Esophagus squamous epithelium (tissue), 4 donors: Measurements from ENCODE around the gene CBX5.

ENCODE experiments used
- POLR2A ChIP-seq, 4 donors: fragments of 450-650 bp; IDR thresholded peaks; one replicate each; pipeline ENCODE4 v1.6.1; 2017; ENCODE audit warnings: antibody characterized with exemption in 4 of 4, mild to moderate bottlenecking in 4 of 4, moderate library complexity in 3 of 4
- TF ChIP-seq, protein P1 (sequence below), 6 experiments: fragments of 450-650 bp in 4 of 6; fragments of 200-600 bp in 2 of 6; sonication (generic) in 2 of 6; IDR thresholded peaks; one replicate each; pipeline ENCODE4 v1.5.1; 2016 to 2019; ENCODE audit warnings: antibody characterized with exemption in 6 of 6, mild to moderate bottlenecking in 4 of 6, moderate library complexity in 4 of 6

DNA sequence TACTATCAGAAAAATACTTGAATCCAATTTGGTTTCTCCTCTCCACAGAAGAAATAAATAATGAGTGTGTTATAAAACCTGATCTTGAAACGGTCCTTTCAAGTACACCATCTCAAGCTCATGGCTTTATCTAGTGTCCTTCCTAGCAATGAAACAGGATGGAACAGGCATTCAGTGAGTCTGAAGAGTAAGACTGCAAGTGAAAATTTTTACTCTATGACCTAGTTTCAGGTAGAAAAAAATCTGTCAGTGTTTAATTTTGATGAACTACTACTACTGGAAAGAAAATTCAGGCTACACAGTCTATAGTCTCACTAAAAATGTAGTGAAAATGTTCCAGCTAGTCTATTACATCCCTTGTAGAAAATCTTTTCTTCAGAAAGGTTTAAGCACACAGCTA is 7.7 kb downstream of the CBX5 start:
- TF ChIP-seq, protein P1, sequence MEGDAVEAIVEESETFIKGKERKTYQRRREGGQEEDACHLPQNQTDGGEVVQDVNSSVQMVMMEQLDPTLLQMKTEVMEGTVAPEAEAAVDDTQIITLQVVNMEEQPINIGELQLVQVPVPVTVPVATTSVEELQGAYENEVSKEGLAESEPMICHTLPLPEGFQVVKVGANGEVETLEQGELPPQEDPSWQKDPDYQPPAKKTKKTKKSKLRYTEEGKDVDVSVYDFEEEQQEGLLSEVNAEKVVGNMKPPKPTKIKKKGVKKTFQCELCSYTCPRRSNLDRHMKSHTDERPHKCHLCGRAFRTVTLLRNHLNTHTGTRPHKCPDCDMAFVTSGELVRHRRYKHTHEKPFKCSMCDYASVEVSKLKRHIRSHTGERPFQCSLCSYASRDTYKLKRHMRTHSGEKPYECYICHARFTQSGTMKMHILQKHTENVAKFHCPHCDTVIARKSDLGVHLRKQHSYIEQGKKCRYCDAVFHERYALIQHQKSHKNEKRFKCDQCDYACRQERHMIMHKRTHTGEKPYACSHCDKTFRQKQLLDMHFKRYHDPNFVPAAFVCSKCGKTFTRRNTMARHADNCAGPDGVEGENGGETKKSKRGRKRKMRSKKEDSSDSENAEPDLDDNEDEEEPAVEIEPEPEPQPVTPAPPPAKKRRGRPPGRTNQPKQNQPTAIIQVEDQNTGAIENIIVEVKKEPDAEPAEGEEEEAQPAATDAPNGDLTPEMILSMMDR (IDR thresholded peaks at IDR 0.05), result no peak
- TF ChIP-seq POLR2A (IDR thresholded peaks at IDR 0.05), result no peak
